Brain pericyte (primary cell): ENCODE data around the gene NCAM1.

ENCODE experiments used
- DNase-seq: peaks from one replicate; pipeline ENCODE4 v3.0.0-alpha.2; 2012; ENCODE audit warnings: low read depth, low spot score

The NCAM1 gene

DNA sequence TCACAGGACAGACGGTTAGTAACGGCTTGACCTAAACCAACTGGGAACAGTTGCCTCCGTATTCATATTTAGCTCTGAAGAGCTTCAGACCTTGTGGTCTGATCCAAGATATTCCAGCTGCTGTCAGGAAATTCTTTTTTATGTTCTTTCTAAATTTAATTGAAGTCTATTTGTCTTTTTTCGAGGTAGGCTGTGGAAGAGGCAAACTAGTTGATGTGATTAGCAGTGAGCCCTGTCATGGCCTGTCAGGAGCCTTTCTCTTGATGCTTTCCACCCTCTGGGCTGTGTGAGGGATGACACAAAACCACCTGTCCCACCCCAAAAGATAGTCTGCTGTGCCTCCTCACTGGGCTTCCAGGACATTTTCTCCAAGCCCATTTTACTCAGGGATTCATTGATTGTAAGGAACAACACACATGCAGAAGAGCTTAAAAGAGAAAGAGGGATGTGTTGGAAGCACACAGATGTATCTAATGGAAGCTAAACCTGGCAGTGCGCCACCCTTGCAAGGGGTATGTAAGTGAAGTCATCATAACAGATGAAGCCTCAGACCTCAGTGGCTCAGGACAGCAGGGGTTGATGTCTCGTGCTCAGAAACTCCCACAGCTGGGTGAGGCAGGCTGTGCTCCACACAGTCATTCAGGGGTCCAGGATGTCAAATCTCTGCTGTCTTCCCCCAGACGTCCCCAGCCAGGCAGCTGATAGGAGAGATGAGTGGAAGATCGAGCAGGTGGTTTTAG, 170.0 kb downstream of the NCAM1 start:
- no peak for DNase-seq

GRCh38 chr11:113133071-113133470, 171.9 kb downstream of the NCAM1 start:
- DNase-seq, result no peak

DNA sequence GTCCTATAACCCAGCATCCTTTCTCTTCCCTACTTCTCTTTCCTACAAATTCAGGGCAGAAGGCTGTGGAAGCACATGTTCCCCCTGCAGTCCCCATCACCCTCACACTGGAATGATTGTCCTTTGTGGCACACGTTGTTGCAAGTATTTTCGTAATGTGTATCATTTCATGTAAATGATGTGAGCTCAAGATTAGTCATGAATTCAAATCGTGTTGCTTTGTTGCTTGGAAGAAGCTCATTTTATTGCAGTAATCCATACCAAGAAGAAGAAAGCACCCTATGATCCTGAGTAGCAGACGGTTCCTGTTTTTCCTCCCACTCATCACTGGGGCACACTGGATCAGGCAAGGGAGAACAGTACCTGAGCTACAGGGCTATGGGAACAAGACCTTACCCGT, 173.4 kb downstream of the NCAM1 start:
- no peak for DNase-seq

- DNase-seq, result no peak
These were observed 176.7 kb downstream of the NCAM1 start for GRCh38 chr11:113137713-113138529.

- no peak for DNase-seq
These were observed 177.5 kb downstream of the NCAM1 start for GRCh38 chr11:113138731-113139130.

GRCh38 chr11:113141010-113141409, 179.8 kb downstream of the NCAM1 start:
- DNase-seq, result no peak

DNA sequence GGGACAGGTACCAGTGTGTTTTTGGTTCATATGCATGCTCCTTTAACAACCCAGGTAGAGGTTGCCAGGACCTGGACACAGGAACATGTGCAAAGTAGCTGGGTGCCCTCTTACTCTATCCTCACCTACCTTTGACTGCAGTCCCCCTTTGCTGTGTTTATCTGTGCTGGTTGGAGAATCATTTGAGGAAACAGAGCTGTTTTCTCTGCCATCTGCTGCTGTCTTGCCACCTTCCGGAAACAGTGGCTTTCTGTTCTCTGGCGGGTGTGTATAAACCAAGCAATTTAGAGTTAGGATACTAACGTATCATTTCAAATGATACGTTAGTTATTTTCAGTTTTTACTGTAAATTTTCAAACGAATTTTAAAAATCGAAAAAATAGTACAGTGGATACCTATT, 181.3 kb downstream of the NCAM1 start:
- DNase-seq, result no peak

- no peak for DNase-seq
These were observed 186.0 kb downstream of the NCAM1 start for GRCh38 chr11:113147249-113147648.

DNA sequence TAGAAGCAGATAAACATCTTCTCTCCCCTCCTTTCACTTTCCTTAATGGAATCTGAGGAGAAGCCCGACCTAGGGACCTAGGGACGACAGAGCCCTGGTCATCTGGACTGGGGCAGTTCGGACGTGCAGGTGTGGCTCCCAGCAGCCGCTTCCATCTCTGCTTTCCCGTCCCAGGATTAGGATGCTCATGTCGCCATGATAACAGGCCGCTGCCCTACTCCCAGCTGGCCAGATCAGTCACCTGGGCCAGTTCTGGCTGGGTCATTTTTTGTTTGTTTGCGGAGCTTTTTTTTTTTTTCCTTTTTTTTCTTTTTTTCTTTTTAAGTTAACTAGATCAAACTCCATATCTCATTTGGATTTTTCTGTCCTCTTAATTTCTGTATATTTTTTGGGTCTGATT, 186.9 kb downstream of the NCAM1 start:
- DNase-seq, result no peak

DNA sequence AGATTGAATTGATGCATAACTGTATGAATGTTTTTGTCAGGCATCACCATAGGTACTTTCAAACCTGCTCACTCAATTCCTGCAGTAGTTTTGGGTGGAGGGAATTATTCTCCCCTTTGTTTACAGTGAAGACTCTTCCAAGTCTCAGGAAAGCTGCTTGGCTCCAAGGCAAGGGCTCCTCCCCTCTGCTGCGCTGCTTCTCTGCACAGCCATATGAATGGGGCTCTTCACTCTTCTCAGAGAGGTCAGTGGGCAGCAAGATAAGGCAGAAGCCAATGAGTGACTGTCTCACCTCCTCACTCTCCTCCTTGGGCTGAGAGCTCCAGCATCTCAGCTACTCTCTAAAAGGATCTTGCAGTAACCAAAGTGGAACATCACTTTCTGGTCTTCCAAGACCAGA, 187.4 kb downstream of the NCAM1 start:
- no peak for DNase-seq

DNA sequence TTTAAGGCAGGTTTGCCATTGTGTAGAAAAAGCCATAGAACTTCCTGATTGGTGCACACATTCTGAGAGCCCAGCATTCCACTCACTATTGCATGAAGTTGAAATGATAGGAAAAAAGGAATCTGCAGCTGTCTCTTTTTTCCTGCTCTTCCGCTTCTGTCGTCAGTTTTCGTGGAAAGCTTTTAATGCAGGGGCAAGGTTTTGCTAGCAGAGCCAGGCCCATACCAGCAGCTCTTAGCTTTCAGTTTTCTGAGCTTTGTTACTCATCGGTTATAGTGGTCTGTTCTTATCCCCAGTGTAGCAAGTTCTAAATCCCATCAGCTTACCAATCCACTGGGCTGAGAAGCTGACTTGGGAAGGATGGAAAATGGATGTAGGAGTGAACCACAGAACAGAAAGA, 190.3 kb downstream of the NCAM1 start:
- DNase-seq, result no peak

GRCh38 chr11:113152500-113152899, 191.3 kb downstream of the NCAM1 start:
- DNase-seq, result no peak

DNA sequence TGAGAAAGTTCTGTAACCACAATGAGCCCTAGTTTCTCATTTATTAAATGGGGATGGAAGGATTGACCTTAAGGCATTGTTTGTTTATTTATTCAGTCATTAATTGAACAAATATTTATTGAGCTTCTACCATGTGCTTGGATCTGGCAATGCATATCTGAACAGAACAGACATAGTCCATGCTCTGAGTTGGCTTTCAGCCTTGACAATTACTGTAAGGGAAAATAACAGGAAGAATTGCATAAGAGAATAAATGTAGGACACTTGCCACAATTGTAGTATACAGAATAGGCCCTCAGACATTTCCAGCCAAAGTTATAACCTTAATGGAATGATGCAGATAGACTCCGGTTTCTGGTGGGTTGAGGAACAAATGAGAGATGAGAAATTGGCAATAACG, 192.6 kb downstream of the NCAM1 start:
- DNase-seq, result no peak

DNA sequence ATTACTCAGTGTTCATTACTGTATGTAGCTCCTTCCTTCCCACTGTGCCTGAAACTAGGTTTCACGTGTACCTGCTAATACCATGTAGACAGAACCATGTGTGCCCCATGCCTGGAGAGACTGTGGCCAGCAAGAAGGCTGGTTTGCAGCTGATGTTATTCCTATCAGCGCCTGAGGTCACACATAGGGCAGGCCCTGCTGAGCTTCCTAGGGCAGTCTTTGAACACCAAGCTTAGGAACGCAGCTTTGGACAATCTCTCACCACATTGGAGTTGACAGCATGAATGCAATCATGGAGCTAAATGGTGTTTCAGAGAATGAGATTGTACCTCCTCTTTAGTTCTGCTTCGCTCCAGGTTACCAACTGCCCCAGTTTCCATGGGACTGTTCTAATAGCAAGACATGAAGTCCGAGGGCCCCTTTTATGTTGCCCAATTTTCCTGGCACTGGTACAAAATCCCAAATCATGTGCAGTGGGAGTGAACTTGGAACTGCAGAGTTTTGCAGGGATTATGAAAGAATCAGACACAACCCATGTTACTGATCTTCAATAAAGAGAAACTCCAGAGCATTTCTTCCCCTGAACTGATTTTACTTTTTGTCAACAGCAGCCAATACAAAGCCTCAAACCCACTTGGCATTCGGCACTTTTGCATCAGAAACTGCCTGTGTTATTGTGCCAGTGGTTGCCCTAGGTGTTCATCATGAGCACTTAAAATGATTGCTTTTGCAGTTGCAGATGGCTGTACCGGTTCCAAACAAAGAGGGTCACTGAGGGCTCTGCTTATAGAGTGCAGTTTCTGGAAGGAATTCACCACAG, 199.0 kb downstream of the NCAM1 start:
- DNase-seq, result no peak

DNA sequence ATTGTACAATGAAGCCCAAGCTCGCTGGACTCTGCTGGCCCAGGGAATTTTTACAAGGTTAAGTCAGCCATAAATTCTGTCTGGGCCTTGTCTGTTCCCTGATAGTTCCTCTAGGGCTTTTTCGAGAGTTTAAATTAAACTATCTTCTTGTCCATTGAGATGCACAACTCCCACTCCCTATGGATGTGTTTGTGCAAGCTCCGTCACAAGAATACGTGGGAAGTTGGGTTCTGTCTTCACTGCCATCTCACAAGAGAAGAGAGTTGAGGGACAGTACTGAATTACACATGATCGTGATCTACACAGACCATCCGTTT, 199.5 kb downstream of the NCAM1 start:
- DNase-seq, result no peak

- DNase-seq, result no peak
These were observed 200.7 kb downstream of the NCAM1 start for GRCh38 chr11:113161711-113162591.

- DNase-seq, result no peak
These were observed 201.4 kb downstream of the NCAM1 start for GRCh38 chr11:113162592-113162962.

DNA sequence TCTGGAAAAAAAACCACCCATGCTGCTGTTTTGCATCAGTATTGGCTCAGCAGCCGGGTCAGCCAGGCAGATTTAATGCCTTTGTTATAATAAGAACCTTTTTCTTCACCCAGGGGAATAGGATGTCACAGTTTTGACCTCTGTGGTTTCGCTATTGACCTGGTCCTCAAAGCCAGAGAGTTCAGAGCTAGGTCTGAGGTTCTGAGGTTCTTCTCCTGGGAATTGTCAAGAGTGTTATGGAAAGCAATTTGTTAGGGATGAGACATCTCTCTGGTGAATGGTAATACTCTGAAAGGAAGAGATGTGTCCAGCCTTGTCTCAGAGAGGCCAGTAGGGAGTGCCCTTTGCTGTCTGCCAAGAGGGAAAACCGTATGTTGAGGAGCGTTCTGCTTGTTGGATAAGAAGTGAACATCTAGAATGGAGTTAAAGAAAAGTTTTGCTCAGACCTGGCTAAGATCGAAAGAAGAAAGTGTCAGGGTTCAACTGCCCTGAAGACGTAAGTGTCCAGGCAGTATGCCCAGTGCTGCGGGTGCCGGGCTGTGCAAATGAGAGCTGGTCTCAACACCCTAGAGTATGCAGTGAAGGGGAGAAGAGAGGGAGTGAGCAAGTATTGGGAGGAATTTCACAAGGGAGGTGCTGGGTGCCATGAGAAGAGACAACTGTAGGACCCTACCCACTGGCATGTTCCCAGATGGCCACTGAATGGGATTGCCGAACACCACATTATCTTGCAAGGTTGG, 202.2 kb downstream of the NCAM1 start:
- DNase-seq, result no peak

DNA sequence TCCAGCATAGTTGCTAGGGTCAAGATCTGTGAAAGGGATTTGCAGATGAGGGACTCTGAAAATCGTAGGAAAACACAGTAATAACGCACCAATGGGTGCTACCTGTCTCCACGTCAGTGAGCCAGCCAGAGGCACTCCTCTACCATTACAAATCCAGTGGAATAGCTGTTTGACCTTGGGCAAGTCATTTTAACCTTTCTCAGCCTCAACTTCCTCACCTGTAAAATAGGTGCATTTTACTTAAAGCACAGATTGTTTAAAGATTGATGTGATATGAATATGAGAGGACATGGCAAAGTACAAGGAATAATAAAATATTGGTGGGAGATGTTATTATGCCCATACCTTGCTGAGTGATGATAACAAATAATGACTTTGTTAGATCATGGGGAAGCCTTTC, 205.1 kb downstream of the NCAM1 start:
- no peak for DNase-seq

DNA sequence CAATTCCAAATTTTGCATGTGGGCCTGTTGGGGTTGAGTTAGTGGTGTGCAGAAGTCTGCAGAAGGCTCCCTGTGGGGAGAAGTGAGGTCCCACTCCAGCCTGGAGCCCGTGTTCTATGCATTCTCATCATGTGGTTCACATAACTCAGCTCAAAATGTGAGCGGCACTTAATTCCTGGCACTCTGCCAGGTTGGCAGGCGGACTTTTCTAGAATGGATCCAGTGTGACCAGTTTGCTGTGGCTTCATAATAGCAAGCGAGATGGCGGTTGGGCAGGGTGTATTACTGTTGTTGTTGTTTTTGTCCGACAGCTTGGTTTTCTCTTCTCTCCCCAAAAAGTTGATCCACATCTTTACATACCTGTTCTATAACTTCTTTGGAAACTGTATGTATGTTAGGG, 206.4 kb downstream of the NCAM1 start:
- no peak for DNase-seq
